OCI-LY7 (cell line): ENCODE results near the gene DOCK1.

ENCODE experiments used
- CTCF ChIP-seq: fragments of 200-600 bp; sonication (generic); conservative IDR thresholded peaks from 2 replicates; pipeline ENCODE4 v1.5.1; 2014; ENCODE audit warnings: mild to moderate bottlenecking, antibody characterized with exemption, low read length, moderate library complexity, mixed read lengths
- EZH2phosphoT487 ChIP-seq: fragments of 200-600 bp; sonication (generic); IDR thresholded peaks from 2 replicates; pipeline ENCODE4 v1.6.1; 2018; ENCODE audit warnings: low read depth, borderline replicate concordance, mild to moderate bottlenecking, mixed run types, antibody characterized with exemption, low read length, moderate library complexity, mixed read lengths

GRCh38 chr10:127300868-127301321, 395.7 kb downstream of the DOCK1 start:
- TF ChIP-seq CTCF = no peak
- TF ChIP-seq EZH2phosphoT487 = no peak
